NAMALWA (cell line): ENCODE measurements around the gene C16orf96.
A peak's percentile ranks its signal among the peaks of the same experiment; 100 is the strongest.

Experiments used
- DNase-seq: peaks from one replicate; pipeline ENCODE4 v3.0.0-alpha.2; 2015; ENCODE audit warnings: low spot score

The C16orf96 gene

DNA sequence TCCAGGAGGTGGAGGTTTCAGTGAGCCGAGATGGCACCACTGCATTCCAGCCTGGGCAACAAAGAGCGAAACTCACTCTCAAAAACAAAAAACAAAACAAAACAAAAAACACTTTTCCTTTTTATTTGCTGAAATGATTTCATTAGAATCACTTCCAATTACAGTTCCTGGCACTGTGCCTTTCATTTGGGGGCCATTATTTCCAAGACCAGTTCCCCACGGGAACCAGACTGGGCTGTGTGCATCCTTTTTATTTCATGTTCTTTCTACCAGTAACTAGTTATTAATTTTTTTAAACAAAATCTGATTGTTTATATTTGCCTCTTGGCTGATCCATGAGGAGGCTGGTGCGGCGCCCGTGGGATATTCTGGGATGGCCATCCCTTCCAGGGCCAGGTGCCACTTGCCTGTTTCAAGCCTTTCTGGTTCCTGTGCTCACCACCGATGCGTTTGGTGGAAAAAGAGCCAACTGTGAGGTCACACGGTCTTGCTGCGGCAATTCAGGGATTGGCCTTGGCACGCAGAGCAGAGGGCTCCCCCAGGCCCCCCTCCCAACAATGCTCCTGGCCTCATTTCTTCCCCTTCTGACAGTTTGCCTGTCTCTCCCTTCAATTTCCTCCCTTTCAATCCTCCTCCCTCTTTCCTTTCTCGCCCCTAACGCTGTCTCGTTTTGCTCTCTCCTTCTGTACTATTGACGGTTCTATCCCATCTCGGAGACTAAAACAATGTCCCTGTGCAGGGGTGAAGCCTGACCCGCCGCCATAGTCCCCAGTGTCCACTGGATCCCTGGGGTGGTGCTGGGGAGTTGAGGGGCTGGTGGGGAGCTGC lies 45.1 kb downstream of the C16orf96 start:
- no peak for DNase-seq

DNA sequence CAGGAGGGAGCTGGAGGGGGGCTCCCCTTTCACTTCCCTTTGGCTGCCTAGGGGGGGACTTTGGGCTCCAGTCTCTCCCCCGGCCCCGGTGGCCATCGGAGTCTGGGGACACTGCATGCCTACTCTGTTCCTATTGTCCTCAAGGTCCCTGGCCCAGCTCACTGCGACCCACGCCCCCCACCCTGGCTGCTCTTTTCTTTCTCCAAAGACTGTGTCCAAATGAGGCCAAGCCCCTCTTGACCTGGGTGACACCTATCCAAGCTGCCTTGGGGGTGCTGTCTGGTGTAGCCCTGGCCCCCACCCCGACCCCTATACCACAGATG lies 45.7 kb downstream of the C16orf96 start:
- no peak for DNase-seq

DNA sequence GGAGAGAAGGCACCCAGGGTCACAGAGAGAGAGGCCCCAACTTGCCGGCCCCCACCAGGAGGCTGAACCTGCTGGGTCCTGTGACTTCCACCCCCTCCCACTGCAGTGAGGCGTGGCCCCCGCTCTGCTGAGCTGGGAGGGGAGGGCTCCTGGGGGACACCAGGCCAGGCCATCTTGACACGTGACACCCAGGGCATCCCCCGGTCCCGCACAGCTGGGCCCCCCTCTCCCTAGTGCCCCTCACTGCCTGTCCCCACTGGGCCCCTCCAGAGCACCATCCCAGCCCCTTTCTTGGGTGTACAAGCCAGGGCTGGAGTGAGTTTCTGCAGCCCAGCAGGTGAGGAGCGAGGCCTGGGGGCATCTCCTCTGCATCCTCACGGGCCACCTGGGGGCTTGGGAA lies 46.2 kb downstream of the C16orf96 start:
- no peak for DNase-seq

DNA sequence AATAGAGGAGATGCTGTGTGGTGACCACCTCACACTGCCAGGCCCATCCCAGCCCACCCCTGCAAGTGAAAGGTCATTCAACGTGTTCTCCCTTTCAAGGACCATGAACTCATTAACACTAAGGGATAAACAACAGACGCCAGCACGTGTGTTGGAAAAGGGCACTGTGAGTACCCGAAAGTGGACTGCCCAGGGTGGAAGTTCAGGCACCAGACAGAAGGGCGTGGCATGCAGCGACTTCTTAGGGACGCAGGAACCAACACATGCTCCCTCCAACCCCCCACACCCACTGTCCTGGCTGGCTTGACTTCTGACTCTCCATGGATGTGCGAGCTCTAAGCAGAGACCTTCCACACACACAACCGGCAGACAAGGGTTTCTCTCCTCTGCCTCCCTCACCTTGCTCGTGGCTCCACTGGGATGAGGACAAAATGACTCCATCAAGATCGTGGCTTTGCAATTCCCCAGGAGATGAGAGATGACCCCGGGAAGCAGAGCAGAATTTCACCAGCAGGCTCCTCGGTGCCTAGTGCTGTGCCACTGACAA lies 47.6 kb downstream of the C16orf96 start:
- DNase-seq: no peak

DNA sequence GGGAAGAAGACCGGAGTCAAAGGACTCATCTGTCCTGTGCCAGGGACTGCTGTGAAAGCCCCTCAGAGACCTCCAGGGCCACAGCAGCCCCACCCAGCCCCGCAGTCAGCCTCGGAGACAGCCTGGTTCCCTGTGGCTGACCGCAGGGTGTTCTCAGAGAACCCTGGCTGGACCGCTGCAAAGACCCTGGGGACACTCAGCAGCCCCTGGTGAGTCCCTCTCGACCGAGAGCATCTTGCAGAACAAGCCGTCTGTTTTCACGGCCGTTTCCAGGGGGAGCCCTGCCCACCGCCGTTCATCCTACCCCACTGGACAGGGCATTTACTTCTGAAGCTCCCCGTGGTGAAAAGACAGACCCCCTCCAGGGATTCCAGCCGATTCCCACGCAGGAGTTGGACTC lies 48.3 kb downstream of the C16orf96 start:
- DNase-seq: no peak

DNA sequence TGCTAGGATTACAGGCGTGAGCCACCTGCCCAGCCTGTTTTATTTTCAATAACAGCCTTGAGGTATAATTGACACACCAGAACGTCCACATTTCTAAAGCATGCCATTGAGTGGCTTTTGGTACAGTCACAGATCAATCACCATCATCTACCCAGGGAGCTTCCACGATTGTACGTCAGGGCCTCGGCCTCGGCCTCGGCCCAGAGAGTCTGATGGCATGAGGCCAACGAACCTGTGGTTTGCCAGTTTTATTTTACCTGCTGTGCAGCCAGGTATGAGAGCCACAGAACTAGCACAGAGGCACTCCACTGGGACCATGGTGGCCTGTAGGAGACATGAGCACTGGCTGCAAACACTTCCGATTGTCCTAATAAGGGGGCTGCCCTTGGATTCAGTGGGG lies 50.2 kb downstream of the C16orf96 start:
- no peak for DNase-seq

DNA sequence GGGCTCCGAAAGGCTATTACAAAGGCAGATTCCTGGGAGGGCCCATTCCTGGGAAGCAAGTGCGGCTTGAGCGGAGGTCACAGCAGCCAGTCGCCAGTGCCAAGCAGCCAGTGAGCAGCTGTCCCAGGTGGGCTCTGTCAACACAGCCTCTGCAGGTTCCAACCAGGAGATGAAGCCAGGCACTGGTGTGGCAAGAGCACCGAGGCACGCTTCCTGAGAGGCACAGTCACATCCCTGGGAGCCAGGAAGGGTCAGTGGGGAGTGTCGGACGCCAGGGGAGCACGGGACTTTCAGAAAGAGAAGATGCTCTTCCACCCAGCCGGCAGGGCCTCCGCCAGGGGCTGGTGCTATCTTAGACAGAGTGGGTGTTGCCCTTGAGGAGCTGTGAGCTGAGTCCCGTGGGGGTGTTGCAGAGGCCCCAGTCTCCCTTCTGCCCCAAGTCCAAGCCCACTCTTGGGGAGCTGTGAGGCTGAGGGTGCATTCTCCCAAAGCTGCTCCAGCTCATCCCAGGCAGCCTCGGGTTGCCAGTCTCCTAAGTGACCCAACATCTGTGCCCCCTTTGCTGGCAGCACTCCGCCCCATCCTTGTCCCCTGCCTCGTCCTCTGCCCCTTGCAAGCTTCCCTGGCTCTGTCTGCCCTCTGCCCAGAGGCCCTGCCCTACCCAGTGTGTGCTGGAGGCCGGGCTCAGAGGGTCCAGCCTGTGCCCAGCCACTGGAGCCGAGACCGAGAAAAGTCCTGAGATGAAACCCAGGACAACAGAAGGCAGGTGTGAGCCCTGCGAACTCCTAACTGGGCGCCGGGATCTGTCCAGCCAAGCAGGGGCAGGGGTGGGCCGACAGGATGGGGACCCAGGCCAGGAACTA lies 51.9 kb downstream of the C16orf96 start:
- DNase-seq: no peak

DNA sequence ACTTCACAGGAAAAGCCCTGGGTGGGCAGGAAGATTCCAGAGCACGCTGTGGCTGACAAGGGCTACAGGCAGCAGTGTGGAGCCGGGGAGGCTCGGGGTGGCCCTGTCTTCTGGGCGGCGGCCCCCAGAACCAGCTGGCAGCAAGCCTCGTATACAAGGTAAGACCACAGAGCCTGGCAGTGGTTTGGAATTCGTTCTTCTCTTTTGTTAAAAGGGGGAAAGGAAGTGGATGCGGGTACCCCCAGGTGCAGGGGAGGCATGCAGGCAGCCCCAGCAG lies 52.5 kb downstream of the C16orf96 start:
- no peak for DNase-seq

DNA sequence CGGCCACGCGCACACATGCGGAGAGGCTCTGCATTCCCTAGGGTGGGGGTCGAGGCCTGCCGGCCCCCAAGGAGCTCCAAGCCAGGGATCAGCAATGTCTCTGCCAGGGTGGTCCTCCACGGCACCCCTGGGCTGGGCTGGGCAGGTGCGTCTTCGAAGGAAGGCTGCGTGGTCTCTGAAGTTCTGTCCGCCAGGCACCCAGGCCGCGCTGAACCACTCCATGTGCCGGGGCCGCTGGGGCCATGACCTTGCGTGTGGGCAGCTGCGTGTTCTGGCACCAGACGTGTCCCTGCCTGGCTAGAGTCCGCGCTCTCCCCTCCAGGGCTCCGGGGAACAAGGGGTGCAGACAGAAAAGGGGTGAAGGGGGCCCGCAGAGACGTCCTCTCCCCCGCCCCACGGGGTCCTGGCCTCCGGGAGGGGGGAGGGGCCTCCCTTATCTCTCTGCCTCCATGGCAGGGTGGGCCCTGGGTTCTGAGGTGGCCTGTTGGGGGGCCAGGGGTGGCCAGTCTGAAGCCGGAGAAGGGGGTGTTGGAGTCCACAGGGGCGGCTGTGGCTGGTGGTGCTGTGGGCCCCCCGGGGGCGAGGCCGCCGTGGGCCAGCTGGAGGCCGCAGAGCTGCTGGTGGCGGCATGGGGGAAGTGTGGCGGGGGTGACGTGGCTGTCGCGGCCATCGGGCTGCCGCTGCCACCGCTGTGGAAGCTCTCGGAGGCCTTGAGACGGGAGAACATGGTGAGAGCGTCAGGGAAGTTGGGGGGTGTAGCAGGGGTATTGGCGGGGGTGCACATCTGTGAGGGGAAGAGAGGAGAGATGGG lies 53.3 kb downstream of the C16orf96 start:
- no peak for DNase-seq

DNA sequence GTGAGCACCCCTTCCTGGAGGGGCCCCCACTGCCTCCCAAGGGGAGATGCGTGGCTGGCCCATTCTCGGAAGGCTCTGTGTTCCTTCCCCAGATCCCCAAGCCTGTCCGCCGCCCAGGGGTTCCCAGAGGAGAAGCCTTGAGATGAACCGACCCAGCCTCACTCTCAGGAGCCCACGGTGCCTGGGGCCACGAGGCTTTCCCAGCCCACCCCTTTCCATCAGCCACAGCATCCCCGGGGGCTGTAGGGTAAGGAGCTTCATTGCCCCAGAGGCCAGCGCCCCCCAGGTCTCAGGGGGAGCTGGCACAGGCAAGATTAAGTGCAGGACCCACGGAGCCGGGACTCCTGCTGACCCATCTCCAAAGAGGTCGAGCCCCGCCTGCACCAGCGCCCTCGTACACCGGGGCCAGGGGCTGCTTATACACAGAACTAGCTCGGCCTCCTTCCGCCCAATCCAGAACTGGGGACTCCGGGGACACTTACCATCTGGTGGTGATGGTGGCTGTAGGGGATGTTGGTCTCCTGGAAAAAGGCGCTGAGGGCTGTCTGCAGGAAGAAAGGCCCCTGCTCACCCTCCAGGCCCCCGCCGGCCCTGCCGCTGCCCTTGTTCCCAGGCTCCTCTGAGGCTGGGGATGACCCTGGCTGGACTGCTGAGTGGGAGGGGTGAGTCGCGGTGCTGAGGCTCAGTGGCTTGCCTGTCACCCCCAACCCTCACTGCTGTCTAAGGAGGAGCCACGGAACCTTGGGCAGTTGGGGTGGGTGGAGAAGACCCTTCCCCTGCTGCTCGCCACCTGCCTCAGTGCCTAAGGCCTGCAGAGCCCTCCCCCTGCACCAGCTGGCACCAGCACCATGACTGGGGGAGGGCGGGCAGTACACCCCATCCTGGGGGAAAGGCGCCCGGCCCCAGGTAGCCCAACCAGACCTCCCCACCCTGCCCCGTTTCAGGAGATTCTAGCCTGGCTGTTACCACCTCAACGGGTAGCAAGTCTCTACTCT lies 54.2 kb downstream of the C16orf96 start:
- DNase-seq: no peak

DNA sequence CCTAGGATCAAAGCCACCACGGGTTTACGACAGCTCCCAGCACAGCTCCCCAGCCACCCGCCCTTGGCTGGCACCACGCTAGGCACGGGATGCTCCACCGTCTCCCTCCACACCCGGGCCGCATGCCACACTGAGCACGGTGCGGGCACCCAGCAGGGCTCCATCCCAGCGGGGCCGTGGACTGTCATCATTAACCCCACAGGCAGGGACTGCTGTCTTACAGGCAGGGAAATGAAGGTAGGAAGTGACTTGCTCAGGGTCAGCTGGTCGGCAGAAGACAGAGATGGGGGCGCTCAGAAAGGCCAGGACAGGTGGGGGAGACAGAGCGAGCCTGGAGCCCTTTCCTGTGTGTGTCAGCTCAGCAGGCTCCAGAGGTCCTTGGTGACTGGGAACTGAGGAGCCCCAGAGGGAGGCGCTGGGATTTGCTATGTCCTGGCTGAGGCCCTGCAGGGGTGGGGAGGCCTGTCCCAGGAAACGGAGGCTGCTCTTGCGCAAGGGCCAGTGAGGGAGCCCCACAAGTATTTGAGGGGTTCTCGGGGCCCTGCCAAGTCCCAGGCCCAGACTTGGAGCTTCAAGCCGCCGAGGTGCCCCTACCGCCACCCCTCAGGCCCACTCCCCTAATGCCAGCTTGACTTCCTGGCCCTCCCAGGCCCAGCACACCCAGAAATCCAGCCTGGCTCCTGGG lies 55.3 kb downstream of the C16orf96 start:
- DNase-seq: no peak

DNA sequence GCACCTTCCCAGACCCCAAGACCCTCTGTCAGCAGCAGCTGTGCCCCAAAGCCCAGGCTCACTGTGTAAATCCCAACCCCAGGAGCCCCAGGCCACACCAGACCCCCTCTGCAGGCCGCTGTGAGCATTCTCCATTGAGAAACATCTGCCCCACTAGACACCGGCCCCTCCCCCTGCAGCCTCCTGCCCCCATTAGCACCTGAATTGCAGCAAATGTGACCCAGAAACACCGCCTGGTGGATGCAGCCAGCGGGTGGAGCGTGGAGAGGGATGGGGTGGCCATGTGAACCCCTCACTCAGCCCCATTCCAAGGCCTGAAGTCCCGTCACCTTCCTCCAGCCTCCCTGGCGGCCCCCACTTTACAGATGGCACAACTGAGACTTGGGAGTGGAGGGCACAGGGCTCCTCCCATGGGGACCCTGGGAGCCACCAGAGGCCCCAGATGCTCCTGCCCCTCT lies 56.4 kb downstream of the C16orf96 start:
- peak; percentile 68 for DNase-seq

DNA sequence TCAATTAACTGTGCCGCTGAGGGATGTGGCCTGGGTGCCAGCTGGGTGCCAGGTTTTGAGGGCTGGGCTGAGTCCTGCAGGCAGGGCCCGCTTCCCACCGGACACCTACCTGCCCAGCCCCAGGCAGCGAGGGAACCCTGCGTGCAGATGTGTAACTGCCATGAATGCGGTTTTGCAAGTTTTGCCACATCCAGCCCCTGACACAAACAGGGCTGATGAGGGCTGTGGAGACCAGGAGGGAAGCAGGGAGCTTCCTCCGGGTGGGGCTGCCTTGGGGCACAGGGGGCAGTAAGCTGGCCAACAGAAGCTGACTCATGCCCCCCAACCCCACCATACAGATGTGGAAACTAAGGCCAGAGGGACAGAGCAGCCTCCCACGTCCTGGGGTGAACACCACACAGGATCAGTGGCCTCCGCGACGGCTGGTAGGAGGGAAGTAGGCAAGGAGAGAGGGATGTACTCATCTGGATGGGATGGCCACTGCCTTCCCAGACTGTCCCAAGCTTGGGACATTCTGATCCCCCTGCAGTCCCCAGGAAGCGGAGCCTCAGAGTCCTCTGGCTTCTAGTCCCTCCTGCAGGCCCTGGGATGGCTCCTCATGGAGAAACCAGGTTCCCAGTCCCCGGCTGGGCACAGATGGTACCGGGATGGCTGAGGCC lies 57.0 kb downstream of the C16orf96 start:
- no peak for DNase-seq

DNA sequence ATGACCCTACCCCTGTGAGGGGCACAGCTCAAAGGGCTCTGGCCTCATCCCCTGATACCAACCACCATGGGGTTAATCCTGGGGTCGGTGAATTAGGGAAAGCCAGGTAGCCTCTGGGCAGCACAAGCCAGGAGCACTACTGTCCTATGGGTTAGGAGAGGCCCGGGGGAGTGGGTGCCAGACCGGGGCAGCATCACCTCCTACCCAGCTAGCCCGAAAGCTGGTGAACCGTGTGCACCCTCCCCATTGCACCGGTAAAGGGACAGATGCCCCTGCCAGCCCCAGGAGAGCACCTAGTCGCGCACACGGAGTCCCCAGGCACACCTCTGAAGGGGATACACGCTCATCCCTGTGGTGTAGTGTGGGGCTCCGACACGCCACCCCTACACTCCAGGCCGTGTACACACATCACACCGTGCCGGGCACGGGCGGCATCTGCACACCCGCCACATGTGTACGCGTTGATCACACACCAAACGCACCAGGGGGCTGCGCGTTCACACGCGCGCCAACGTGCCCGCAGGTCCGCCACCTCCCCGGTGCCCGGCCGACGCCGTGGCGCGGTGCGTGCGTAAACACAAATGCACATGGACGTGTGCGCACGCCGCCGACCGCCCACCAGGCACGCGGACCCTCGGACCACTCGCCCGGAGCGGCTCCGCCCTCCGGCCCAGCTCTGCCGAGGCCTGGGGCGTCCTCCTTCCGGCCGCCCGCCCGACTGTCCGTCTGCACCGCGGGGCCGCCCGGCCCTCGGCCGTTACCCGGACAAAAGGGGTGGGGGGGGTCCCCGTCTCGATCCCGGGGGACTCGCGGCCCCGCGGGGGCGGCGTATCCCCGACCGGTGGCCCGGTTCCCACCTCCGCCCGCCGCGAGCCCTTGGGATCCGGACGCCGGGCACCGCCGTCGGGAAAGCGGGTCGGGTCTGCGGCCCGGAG lies 57.8 kb downstream of the C16orf96 start:
- DNase-seq: peak; percentile 59

DNA sequence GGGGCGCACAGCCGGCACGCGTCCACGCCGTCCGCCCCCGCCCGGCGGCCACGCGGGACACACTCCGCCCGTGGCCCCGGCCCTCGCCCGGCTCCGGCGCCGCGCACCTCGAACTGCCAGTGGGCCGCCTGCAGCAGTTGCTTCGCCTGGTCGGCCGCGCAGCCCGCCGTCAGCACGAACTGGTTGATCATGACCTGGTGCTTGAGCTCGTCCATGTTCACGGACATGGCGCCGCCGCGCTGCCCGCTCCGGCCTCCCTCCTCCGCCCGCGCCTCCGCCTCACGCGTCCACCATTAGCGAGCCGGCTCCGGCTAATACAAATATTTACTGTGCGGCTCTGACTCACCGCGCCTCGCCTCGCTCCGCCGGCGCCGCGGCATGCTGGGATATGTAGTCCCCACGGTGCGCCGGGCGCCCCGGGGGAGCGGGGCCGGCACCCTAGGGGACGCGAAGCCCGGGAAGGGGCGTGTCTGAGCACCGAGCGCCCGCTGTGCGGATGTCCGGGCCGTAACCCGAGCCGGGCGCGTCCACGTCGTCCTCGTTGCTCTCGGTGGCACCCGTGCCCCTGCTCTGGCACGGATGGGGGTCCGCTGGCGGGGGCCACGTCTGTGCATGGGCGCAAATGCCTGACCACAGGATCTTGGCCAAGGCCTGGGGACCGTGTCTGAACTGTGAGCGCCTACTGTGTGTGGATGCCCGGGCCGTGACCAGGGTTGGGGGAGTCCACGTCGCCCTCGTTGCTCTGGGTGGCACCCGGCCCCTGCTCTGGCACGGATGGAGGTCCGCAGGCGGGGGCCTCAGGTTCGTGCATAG lies 58.6 kb downstream of the C16orf96 start, which contains the start of gene UBALD1:
Gene UBALD1, minus strand, starts transcription at position 318 of the 813 bp plus-strand sequence. Its CDS starts 91 bp downstream, at position 227.
- peak; percentile 93 for DNase-seq

DNA sequence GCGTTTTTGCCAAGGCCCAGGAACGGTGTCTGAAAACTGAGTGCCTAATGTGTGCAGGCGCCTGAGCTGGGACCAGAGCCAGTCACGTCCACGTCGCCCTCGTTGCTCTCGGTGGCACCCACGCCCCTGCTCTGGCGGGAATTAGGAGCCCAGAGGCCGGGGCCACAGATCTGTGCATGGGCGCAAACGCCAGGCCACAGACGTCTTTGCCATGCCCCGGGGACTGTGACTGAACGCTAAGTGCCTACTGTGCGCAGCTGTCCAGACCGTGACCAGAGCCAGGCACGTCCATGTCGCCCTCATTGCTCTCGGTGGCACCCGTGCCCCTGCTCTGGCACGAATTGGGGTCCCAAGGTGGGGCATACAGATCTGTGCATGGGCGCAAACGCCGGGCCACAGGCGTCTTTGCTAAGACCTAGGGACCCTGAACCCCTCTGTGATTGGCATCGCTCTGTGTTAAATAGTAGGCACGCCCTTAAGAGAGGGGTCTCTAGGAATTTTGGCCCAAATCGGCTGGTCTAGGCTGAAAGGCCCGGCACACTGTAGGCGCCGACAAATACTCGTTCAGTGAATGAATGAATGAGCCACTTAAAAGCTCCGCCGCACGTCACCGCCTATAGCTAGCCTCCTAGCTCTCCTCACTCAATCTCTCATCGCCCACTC lies 59.4 kb downstream of the C16orf96 start:
- DNase-seq: no peak
